GM18951 (cell line): ENCODE results near the gene TRAF3IP1.

Experiments
- POLR2A ChIP-seq: IDR thresholded peaks from 4 replicates; pipeline ENCODE4 v1.6.1; 2011; ENCODE audit warnings: mild to moderate bottlenecking; ENCODE audit not compliant: insufficient read length, insufficient read depth; ENCODE audit errors: extremely low read depth
- in situ Hi-C: fragments of 300-500 bp; cut with MboI; formaldehyde crosslinking; loops from one replicate; pipeline ENCODE4 v1.12.0; 2022; ENCODE audit warnings: low sequenced_read_pairs, mixed read lengths, inconsistent platforms; ENCODE audit not compliant: unreplicated experiment

Gene TRAF3IP1

GRCh38 chr2:238450440-238450861, 130.1 kb downstream of the TRAF3IP1 start:
- no peak for TF ChIP-seq POLR2A
- in situ Hi-C loops = no loop called here
